GM10266 (cell line): Measurements from ENCODE around the gene CLCNKB.

Experiments
- DNase-seq: peaks from one replicate; pipeline ENCODE4 v3.0.0; 2012; ENCODE audit errors: extremely low spot score
- TF ChIP-seq, protein P1 (sequence below): IDR thresholded peaks from 2 replicates; pipeline ENCODE4 v1.5.1; 2012; ENCODE audit warnings: mild to moderate bottlenecking, low read depth; ENCODE audit not compliant: control insufficient read depth, insufficient read depth; ENCODE audit errors: missing control alignments

Gene CLCNKB

DNA sequence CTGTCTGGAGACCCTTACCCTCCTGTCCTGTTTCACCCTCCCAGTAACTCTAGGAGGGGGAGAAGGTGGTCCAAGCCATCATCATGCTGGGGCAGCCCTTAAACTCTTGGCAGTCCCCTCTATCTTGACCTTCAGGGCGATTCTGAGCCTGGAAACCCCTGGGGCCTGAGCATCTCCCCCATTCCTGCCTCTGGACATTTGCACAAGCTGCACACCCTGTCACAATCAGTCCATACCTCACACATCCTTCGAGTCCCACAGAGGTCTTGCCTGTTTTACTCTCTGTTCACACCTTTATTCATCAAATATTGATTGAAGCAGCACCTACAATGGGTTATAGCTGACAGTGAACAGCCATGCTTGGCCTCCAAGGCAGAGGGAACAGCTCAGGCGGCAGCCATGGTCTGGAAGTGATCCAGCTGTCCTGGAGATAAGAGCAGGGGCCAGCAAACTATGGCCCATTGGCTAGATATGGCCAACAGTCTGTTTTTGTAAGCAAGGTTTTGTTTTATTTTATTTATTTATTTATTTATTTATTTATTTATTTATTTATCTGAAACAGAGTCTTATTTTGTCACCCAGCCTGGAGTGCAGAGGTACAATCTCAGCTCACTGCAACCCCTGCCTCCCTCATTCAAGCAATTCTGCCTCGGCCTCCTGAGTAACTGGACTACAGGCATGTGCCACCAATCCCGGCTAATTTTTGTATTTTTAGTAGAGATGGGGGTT is 37.0 kb downstream of the CLCNKB start:
- TF ChIP-seq, protein P1, sequence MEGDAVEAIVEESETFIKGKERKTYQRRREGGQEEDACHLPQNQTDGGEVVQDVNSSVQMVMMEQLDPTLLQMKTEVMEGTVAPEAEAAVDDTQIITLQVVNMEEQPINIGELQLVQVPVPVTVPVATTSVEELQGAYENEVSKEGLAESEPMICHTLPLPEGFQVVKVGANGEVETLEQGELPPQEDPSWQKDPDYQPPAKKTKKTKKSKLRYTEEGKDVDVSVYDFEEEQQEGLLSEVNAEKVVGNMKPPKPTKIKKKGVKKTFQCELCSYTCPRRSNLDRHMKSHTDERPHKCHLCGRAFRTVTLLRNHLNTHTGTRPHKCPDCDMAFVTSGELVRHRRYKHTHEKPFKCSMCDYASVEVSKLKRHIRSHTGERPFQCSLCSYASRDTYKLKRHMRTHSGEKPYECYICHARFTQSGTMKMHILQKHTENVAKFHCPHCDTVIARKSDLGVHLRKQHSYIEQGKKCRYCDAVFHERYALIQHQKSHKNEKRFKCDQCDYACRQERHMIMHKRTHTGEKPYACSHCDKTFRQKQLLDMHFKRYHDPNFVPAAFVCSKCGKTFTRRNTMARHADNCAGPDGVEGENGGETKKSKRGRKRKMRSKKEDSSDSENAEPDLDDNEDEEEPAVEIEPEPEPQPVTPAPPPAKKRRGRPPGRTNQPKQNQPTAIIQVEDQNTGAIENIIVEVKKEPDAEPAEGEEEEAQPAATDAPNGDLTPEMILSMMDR = no peak

DNA sequence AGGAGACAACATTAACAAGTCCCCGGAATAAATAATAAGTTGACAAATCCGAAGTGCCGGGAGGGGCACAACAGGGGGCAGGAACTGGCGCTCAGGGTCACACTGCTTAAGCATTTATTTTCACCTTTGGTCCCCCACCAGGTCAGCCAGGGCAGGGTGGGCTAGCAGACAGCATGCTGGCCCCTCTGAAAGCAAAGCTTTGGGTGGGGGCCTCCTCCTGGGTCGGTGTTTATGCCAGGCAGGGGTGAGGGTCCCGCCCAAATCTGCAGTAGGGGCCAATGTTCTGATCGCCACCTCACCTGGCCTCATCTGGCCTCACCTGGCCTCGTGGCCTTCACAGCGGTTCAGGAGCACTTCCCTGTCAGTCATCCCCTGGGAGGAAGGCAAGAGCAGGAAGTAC is 38.1 kb downstream of the CLCNKB start:
- DNase-seq = no peak
- TF ChIP-seq, protein P1 = no peak

More for the DNA sequence above, 37.0 kb downstream of the CLCNKB start:
- no peak for DNase-seq

DNA sequence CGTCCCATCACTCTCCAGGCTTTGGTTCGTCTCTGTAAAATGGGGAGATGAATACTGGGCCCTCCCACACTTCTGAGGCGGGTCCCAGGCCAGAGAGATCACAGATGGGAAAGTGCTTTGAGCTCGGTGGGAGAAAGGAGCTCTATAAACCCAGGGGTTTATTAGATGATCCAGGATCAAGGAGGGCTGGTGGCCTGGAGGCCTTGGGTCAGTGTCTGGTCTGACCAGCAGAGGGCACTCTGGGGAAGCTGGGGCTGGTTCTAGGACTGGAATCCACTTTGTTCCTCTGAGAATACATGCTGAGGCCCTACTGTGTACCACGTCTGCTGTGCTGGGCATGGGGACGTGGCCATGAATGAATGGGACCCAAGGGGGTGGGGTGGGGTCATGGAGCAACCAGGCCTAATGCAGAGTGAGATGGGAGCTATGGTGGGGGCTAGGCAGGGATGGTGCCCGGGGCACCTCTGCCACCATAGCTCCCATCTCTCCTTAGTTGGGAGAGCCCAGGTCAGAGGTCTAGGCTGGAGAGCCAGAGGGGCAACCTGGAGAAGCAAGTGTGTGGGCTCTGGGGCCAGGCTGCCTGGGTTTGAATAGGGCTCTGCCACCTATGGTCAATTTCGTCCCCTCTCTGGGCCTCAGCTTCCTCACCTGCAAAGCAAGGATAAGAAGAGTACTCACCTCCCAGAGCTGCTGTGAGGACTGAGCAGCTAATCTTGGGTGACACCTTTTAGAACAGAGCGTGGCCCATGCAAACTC is 38.9 kb downstream of the CLCNKB start:
- DNase-seq = peak; percentile 81

DNA sequence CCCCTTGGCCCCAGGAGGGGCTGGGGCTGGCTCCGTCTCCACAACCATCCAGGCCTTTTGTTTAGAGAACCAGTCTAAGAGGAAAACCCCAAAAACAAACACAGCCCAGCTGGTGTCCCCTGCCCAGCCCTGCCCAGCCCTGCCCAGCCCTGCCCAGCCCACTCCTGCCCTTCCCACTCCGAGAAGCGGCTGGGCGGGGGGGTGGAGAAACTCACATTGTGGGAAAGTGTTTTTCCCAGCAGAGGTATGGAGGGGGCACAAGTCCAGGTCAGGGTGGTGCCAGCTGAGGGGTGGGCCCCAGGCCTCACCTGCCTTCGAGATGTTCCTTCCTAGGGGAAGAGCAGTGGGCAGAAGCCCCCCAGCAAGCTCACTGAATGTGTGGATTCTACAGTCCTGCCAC is 39.9 kb downstream of the CLCNKB start:
- TF ChIP-seq, protein P1 = no peak
- no peak for DNase-seq

More for the DNA sequence above, 38.9 kb downstream of the CLCNKB start:
- TF ChIP-seq, protein P1 = peak; percentile 84

DNA sequence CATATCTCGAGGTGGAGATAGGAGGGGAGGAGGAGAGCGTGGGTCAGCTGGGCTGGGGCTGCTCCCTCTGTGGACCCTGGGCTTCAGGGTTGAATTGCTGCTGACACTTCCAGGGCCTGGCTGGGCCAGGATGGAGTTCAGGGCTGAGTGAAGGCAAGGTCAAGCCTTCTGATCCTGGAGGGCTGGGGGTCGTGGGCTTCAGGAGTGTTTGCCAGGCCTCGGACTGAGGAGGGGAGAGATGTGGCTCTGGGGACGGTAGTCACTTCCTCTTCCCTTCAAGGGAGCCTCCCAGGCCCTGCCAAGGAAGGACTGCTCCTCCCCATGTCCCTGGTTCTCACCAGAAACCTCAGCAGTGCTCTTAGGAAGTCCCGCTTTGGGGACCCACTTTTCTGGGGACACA is 41.9 kb downstream of the CLCNKB start:
- DNase-seq = no peak
- TF ChIP-seq, protein P1 = no peak

DNA sequence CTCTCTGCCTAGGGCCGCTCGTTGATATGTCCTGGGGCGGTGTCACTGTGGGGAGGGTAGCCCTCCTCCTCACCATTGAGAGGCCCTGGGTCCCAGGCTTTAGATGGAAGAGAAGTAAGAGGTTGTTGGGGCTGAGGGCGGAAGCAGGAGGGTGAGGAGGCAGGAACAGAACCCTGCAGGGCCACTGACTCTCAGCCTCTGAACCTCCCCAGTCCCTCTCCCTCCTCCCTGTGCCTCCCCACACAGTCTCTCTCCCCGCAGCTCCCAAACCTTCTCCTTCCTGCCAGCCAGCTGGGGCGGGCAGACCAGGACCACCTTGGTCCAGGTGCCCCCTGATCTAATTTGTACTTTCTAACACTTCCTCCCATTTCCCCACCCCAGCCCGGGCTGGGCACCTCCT is 44.2 kb downstream of the CLCNKB start:
- TF ChIP-seq, protein P1 = no peak
- DNase-seq = no peak
